ENCODE data around the gene THAP8. TPM values are rescaled to one million over a fixed set of nuclear protein-coding genes. Genes with fewer than 3 reads are reported as not detected.
A peak's percentile ranks its signal among the peaks of the same experiment; 100 is the strongest.

Gene THAP8
- total RNA-seq, 1 experiment from 2014 or later = 4.6 TPM

DNA sequence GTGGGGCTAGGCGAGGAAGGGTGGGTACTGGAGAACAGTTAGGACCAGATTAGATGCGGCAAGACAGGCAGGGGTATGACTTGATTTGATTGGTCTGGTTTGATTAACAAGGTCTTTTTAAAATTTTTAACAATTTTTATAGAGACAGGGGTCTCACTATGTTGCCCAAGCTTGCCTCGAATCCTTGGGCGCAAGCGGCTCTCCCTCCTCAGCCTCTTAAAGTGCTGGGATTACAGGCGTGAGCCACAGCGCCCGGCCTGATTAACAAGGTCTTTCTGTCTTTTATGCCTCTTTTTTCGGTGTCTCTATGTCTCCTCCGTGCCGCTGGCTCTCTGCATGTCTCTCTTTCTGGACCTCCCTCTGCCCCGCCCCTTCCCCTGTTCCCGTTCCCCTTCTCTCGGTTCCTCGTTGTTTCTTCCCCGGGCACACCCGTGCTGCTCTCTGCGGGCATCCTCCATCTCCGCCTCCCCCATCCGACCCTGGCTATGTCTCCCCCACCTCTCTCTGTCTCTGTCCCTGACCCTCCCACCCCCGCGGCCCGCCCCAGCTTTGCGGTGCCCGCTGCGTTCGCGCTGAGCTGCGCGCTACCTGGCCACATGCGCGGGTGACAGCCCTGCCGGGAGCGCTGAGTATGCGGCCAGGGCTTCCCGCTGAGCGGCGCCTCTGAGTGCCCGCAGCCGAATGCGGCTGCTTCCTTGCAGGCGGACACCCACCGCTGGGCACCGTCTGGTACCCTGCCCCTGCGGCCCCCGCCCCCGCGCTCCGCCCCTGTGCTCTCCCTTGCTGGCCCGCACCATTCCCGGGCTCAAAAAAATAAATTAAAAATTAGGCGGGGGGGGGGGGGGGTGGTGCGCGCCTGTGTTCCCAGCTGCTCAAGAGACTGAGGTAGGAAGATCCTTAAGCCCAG, 67.2 kb downstream of the THAP8 start:
- H3K4me3 ChIP-seq (ENCODE audit: low read depth, low read length, poor library complexity, severe bottlenecking) = peak overlapping the region; percentile 43
- TF ChIP-seq, protein P1, sequence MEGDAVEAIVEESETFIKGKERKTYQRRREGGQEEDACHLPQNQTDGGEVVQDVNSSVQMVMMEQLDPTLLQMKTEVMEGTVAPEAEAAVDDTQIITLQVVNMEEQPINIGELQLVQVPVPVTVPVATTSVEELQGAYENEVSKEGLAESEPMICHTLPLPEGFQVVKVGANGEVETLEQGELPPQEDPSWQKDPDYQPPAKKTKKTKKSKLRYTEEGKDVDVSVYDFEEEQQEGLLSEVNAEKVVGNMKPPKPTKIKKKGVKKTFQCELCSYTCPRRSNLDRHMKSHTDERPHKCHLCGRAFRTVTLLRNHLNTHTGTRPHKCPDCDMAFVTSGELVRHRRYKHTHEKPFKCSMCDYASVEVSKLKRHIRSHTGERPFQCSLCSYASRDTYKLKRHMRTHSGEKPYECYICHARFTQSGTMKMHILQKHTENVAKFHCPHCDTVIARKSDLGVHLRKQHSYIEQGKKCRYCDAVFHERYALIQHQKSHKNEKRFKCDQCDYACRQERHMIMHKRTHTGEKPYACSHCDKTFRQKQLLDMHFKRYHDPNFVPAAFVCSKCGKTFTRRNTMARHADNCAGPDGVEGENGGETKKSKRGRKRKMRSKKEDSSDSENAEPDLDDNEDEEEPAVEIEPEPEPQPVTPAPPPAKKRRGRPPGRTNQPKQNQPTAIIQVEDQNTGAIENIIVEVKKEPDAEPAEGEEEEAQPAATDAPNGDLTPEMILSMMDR (conservative IDR thresholded peaks at IDR 0.05; ENCODE audit: low read depth, low read length) = 0 out of 2 replicates have a peak, but pooled peaks have one; percentile 15
- peak; percentile 38 for TF ChIP-seq EZH2 (IDR thresholded peaks at IDR 0.05; ENCODE audit: borderline replicate concordance, low read depth, low read length, poor library complexity, severe bottlenecking)
- peaks cover 8% of the 10 kb centered on the region for H3K4me1 ChIP-seq (ENCODE audit: insufficient read depth, low read length, poor library complexity, severe bottlenecking)
- H3K27me3 ChIP-seq (replicated peaks; ENCODE audit: insufficient read depth, low read depth, low read length, poor library complexity) = peaks cover 7% of the 10 kb centered on the region
- intact Hi-C loops (cut with micrococcal nuclease; ENCODE audit: unreplicated experiment) = no loop called here
- BruUV-seq (replicated peaks) = no TSS peak
- no peak overlapping the region for H3K27ac ChIP-seq (ENCODE audit: low read depth, low read length, poor library complexity, severe bottlenecking)
- H3K9me3 ChIP-seq (ENCODE audit: low read depth, low read length, poor library complexity, severe bottlenecking) = no peaks in the 10 kb centered on the region
- ChIA-PET CTCF (interaction anchor here (0.7 kb wide), 1 partner anchor 18 kb away, joined by 7 read pairs; no protein-coding TSS in a partner anchor), POLR2A (ENCODE audit: low non-redundant PET) (no interaction called here)
- peak; percentile 58 for DNase-seq (ENCODE audit: low spot score)
- no peaks in the 10 kb centered on the region for H3K36me3 ChIP-seq (ENCODE audit: insufficient read depth, low read length, poor library complexity, severe bottlenecking)

DNA sequence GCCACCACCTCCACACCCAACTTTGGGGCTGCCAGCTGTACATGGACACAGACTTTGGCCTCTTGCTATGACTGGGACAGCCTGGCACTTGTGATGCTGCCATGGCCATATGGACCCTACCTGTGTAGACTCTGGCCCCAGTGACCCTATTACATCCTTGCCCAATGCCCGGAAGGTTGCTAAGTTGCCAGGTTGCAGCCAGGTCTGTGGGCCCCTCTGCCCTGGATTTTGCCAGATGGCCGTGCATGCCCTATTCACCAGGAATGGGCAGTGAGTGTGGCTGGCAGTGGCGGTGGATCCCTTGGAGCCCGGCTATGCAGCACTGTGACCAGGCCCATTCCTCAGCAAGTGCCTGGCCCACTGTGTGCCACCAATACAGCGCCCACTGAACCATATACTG, 68.0 kb downstream of the THAP8 start:
- POLR2A ChIA-PET (ENCODE audit: low non-redundant PET) = no interaction called here

More for the DNA sequence above, 68.0 kb downstream of the THAP8 start:
- CTCF ChIA-PET = no interaction called here
- intact Hi-C loops (cut with micrococcal nuclease; ENCODE audit: unreplicated experiment) = no loop called here
- H3K36me3 ChIP-seq (ENCODE audit: insufficient read depth, low read length, poor library complexity, severe bottlenecking) = no peaks in the 10 kb centered on the region
- peaks cover 8% of the 10 kb centered on the region for H3K4me1 ChIP-seq (ENCODE audit: insufficient read depth, low read length, poor library complexity, severe bottlenecking)
- H3K27me3 ChIP-seq (replicated peaks; ENCODE audit: insufficient read depth, low read depth, low read length, poor library complexity) = peaks cover 7% of the 10 kb centered on the region
- H3K27ac ChIP-seq (ENCODE audit: low read depth, low read length, poor library complexity, severe bottlenecking) = no peak overlapping the region
- H3K9me3 ChIP-seq (ENCODE audit: low read depth, low read length, poor library complexity, severe bottlenecking) = no peaks in the 10 kb centered on the region
- BruUV-seq (replicated peaks) = no TSS peak
- H3K4me3 ChIP-seq (ENCODE audit: low read depth, low read length, poor library complexity, severe bottlenecking) = no peak overlapping the region
- DNase-seq (ENCODE audit: low spot score) = no peak
- TF ChIP-seq, protein P1 (conservative IDR thresholded peaks at IDR 0.05; ENCODE audit: low read depth, low read length) = no peak
- TF ChIP-seq EZH2 (IDR thresholded peaks at IDR 0.05; ENCODE audit: borderline replicate concordance, low read depth, low read length, poor library complexity, severe bottlenecking) = no peak

Other genes starting within 250 kb of the THAP8 start
- not detected in 2 replicates for gene PRODH2, start 241.4 kb downstream of the THAP8 start, total RNA-seq (2021)
- gene NPHS1, start 201.8 kb downstream of the THAP8 start, total RNA-seq (2021) = not detected in 2 replicates
- 0.15 and 0.17 TPM in 2 replicates for gene KIRREL2, start 197.4 kb downstream of the THAP8 start, total RNA-seq (2021)
- 13.9 and 14.9 TPM in 2 replicates for gene APLP1, start 185.7 kb downstream of the THAP8 start, total RNA-seq (2021)
- 14.9 and 18.0 TPM in 2 replicates for gene NFKBID, start 153.7 kb downstream of the THAP8 start, total RNA-seq (2021)
- 4.2 and 4.5 TPM in 2 replicates for gene HCST, start 151.8 kb downstream of the THAP8 start, total RNA-seq (2021)
- not detected in 2 replicates for gene TYROBP, start 146.0 kb downstream of the THAP8 start, total RNA-seq (2021)
- gene LRFN3, start 117.9 kb downstream of the THAP8 start, total RNA-seq (2021) = 14.6 and 15.5 TPM in 2 replicates
- 8.9 and 11.0 TPM in 2 replicates for gene SDHAF1, start 59.1 kb downstream of the THAP8 start, total RNA-seq (2021)
- 0.70 TPM in 1 of 2 replicates, not detected in the other for gene SYNE4, start 45.5 kb downstream of the THAP8 start, total RNA-seq (2021)
- gene ALKBH6, start 40.1 kb downstream of the THAP8 start, total RNA-seq (2021) = 20.1 and 27.7 TPM in 2 replicates
- gene CLIP3, start 21.4 kb downstream of the THAP8 start, total RNA-seq (2021) = 9.2 and 15.8 TPM in 2 replicates
- 39.8 and 40.4 TPM in 2 replicates for gene WDR62, start 612 bp upstream of the THAP8 start, total RNA-seq (2021)
- 0.47 and 0.63 TPM in 2 replicates for gene OVOL3, start 56.9 kb upstream of the THAP8 start, total RNA-seq (2021)
- 133 and 142 TPM in 2 replicates for gene POLR2I, start 60.6 kb upstream of the THAP8 start, total RNA-seq (2021)
- 156 and 158 TPM in 2 replicates for gene TBCB, start 61.2 kb upstream of the THAP8 start, total RNA-seq (2021)
- 577 and 579 TPM in 2 replicates for gene CAPNS1, start 85.8 kb upstream of the THAP8 start, total RNA-seq (2021)
- gene COX7A1, start 98.2 kb upstream of the THAP8 start, total RNA-seq (2021) = not detected in 2 replicates
- gene ZNF565, start 160.4 kb upstream of the THAP8 start, total RNA-seq (2021) = 7.2 and 7.5 TPM in 2 replicates
- gene ZNF146, start 160.8 kb upstream of the THAP8 start, total RNA-seq (2021) = 124 and 130 TPM in 2 replicates

All from A673 (cell line).